ENCODE measurements around the gene ZBED4. TPM values are rescaled to one million over a fixed set of nuclear protein-coding genes. Genes with fewer than 3 reads are reported as not detected.

The ZBED4 gene
- total RNA-seq, 1 donor from 2014 or later = 17.3 TPM

DNA sequence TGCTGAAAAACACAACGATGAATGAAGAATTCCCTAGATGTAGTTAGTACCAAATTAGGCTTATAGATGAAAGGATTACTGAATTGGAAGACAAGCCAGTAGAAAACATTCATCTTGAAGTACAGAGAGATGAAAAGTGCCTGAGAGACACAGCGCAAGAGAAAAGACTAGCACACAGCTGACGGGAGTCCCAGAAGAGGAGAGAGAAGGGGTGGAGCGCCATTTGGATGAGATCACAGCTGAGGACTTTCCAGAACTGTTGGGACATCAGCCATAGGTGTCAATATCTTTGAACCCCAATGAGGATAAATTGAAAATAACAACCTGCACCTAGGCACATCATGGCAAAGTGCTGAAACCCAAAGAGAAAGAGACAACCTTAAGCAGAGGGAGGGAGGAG, 39.4 kb downstream of the ZBED4 start:
- Mint-ChIP-seq H3K4me3 (ENCODE audit: unreplicated experiment) (no peak overlapping the region), H3K36me3 (ENCODE audit: unreplicated experiment) (peaks cover 51% of the 10 kb centered on the region), H3K9me3 (ENCODE audit: unreplicated experiment) (peaks cover 21% of the 10 kb centered on the region), H3K27ac (ENCODE audit: unreplicated experiment) (no peak overlapping the region), H3K27me3 (ENCODE audit: unreplicated experiment) (no peaks in the 10 kb centered on the region), H3K4me1 (ENCODE audit: unreplicated experiment) (no peaks in the 10 kb centered on the region)
- no peak for DNase-seq (ENCODE audit: extremely low spot score, unreplicated experiment)
- TF ChIP-seq, protein P1, sequence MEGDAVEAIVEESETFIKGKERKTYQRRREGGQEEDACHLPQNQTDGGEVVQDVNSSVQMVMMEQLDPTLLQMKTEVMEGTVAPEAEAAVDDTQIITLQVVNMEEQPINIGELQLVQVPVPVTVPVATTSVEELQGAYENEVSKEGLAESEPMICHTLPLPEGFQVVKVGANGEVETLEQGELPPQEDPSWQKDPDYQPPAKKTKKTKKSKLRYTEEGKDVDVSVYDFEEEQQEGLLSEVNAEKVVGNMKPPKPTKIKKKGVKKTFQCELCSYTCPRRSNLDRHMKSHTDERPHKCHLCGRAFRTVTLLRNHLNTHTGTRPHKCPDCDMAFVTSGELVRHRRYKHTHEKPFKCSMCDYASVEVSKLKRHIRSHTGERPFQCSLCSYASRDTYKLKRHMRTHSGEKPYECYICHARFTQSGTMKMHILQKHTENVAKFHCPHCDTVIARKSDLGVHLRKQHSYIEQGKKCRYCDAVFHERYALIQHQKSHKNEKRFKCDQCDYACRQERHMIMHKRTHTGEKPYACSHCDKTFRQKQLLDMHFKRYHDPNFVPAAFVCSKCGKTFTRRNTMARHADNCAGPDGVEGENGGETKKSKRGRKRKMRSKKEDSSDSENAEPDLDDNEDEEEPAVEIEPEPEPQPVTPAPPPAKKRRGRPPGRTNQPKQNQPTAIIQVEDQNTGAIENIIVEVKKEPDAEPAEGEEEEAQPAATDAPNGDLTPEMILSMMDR (IDR thresholded peaks at IDR 0.05) = no peak

- peaks cover 44% of the 10 kb centered on the region for H3K36me3 Mint-ChIP-seq (ENCODE audit: unreplicated experiment)
- TF ChIP-seq, protein P1 (IDR thresholded peaks at IDR 0.05) = no peak
- no peak for DNase-seq (ENCODE audit: extremely low spot score, unreplicated experiment)
- H3K4me1 Mint-ChIP-seq (ENCODE audit: unreplicated experiment) = no peaks in the 10 kb centered on the region
- H3K27me3 Mint-ChIP-seq (ENCODE audit: unreplicated experiment) = no peaks in the 10 kb centered on the region
- no peak overlapping the region for H3K4me3 Mint-ChIP-seq (ENCODE audit: unreplicated experiment)
- no peak overlapping the region for H3K27ac Mint-ChIP-seq (ENCODE audit: unreplicated experiment)
- peaks cover 18% of the 10 kb centered on the region for H3K9me3 Mint-ChIP-seq (ENCODE audit: unreplicated experiment)
These were observed 40.8 kb downstream of the ZBED4 start for GRCh38 chr22:49894322-49895054.

DNA sequence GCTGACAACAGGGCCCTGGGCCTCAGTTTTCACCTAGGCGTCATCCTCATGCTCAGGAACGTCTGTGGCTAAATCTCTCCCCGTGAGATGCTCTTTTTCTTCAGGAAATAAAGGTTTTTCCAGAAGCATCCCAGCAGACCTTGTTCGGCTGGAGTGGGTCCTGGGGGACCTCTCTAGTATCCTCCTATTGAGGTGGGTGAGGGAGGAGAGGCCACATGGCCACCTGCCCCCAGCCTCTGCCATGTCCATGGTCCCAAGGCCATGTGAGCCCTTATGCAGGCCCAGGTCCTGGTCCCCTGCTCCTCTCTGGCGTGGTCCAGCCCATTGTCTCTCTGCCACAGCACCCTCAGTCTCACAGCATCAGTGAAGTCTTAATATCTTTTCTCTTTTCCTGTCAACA, 42.6 kb downstream of the ZBED4 start:
- no peak for DNase-seq (ENCODE audit: extremely low spot score, unreplicated experiment)
- H3K4me1 Mint-ChIP-seq (ENCODE audit: unreplicated experiment) = no peaks in the 10 kb centered on the region
- H3K27me3 Mint-ChIP-seq (ENCODE audit: unreplicated experiment) = no peaks in the 10 kb centered on the region
- peaks cover 13% of the 10 kb centered on the region for H3K9me3 Mint-ChIP-seq (ENCODE audit: unreplicated experiment)
- H3K36me3 Mint-ChIP-seq (ENCODE audit: unreplicated experiment) = peaks cover 39% of the 10 kb centered on the region
- TF ChIP-seq, protein P1 (IDR thresholded peaks at IDR 0.05) = no peak
- no peak overlapping the region for H3K27ac Mint-ChIP-seq (ENCODE audit: unreplicated experiment)
- H3K4me3 Mint-ChIP-seq (ENCODE audit: unreplicated experiment) = no peak overlapping the region

DNA sequence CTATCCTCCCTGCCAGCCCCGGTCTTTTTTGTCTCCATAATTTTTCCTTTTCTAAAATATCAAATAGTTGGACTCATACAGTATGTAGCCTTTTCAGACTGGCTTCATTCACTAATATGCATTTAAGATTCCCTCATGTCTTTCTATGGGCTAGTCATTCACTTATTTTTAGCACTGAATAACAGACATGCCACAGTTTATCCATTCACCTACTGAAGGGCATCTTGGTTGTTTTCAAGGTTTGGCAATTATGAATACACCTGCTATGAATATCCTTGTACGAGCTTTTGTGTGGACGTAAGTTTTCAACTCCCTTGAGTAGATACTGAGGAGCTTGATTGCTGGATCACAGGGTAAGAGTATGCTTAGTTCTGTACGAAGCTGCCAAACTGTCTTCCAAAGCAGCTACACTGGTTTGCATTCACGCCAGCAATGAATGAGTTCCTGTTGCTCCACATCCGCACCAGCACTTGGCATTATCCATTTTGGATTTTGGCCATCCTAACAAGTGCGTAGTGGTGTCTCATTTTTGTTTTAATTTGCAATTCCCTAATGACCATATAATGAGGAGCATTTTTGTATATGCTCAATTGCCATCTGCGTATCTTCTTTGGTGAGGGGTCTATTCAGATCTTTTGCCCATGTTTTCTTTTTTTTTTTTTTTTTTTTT, 43.5 kb downstream of the ZBED4 start:
- H3K27me3 Mint-ChIP-seq (ENCODE audit: unreplicated experiment) = no peaks in the 10 kb centered on the region
- TF ChIP-seq, protein P1 (IDR thresholded peaks at IDR 0.05) = no peak
- H3K27ac Mint-ChIP-seq (ENCODE audit: unreplicated experiment) = no peak overlapping the region
- DNase-seq (ENCODE audit: extremely low spot score, unreplicated experiment) = no peak
- peaks cover 38% of the 10 kb centered on the region for H3K36me3 Mint-ChIP-seq (ENCODE audit: unreplicated experiment)
- H3K4me3 Mint-ChIP-seq (ENCODE audit: unreplicated experiment) = no peak overlapping the region
- H3K9me3 Mint-ChIP-seq (ENCODE audit: unreplicated experiment) = peaks cover 13% of the 10 kb centered on the region
- H3K4me1 Mint-ChIP-seq (ENCODE audit: unreplicated experiment) = no peaks in the 10 kb centered on the region

GRCh38 chr22:49899530-49899929, 45.9 kb downstream of the ZBED4 start:
- H3K9me3 Mint-ChIP-seq (ENCODE audit: unreplicated experiment) = peaks cover 2% of the 10 kb centered on the region
- TF ChIP-seq, protein P1 (IDR thresholded peaks at IDR 0.05) = no peak
- no peaks in the 10 kb centered on the region for H3K27me3 Mint-ChIP-seq (ENCODE audit: unreplicated experiment)
- H3K4me3 Mint-ChIP-seq (ENCODE audit: unreplicated experiment) = no peak overlapping the region
- no peak for DNase-seq (ENCODE audit: extremely low spot score, unreplicated experiment)
- no peaks in the 10 kb centered on the region for H3K4me1 Mint-ChIP-seq (ENCODE audit: unreplicated experiment)
- H3K36me3 Mint-ChIP-seq (ENCODE audit: unreplicated experiment) = peaks cover 24% of the 10 kb centered on the region
- H3K27ac Mint-ChIP-seq (ENCODE audit: unreplicated experiment) = no peak overlapping the region
